ENCODE measurements around the gene CHRNB1. TPM values are rescaled to one million over a fixed set of nuclear protein-coding genes. Genes with fewer than 3 reads are reported as not detected.

Gene CHRNB1, protein sequence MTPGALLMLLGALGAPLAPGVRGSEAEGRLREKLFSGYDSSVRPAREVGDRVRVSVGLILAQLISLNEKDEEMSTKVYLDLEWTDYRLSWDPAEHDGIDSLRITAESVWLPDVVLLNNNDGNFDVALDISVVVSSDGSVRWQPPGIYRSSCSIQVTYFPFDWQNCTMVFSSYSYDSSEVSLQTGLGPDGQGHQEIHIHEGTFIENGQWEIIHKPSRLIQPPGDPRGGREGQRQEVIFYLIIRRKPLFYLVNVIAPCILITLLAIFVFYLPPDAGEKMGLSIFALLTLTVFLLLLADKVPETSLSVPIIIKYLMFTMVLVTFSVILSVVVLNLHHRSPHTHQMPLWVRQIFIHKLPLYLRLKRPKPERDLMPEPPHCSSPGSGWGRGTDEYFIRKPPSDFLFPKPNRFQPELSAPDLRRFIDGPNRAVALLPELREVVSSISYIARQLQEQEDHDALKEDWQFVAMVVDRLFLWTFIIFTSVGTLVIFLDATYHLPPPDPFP
- 12.2 to 14.0 TPM (median 12.6 TPM) in 3 replicates for total RNA-seq
- long read RNA-seq, transcript CHRNB1-207 (2 exons, 1,095 nt): major isoform, 13 of 15 reads
- long read RNA-seq, partial matches to known transcripts: 0 of 15 reads
- long read RNA-seq, other reads (novel, unspliced or antisense): 0 of 15 reads

DNA sequence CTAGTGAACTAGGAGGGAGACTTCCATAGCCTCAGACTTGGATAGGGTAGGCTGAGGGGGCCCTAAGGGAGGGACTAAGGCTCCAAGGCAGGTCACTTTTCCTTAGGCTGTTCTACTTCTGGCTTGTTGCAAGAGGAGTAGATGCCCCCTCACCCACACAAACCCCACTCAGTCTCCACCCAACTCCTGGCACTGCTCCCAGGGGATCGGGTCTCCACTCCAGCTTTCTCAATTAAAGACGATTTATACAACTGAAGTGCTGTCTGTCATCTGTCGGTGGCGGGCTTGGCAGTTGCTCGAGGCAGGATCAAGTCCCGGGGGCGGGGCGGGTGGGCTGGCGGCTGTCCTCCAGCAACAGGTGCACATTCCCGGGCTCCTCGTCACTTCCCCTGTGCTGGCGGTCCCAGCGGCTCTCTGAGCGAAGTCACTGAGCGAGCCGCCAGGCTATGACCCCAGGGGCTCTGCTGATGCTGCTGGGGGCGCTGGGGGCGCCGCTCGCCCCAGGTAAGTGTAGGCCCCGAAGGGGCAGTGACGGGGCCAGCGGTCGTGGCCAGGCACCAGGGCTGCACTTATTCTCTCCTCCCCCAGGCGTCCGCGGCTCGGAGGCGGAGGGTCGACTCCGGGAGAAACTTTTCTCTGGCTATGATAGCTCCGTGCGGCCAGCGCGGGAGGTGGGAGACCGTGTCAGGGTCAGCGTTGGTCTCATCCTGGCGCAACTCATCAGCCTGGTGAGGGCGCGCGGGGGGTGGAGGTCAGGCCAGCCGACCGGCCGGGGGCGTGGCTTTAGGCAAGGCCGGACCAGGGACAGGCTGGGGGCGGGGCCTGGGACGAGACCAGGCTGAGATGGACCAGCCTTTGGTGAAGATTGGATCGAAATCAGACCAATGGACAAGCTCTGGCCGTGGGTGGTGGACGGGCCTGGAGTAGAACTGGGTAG lies at the start of gene CHRNB1:
Gene CHRNB1 (plus strand): TSS at position 380 of the 937 bp plus-strand sequence. CDS start 67 bp downstream, at position 447.
- H3K27me3 Mint-ChIP-seq (ENCODE audit: low read depth): peaks cover 10% of the 10 kb centered on the region
- H3K9me3 Mint-ChIP-seq (ENCODE audit: low read depth): no peaks in the 10 kb centered on the region
- no peak for DNase-seq (ENCODE audit: low spot score)
- peak within 1 kb of the TSS; percentile 59 for H3K27ac Mint-ChIP-seq (ENCODE audit: unreplicated experiment)
- peaks cover 40% of the 10 kb centered on the region for H3K4me1 Mint-ChIP-seq (ENCODE audit: low read depth)
- H3K36me3 Mint-ChIP-seq (ENCODE audit: low read depth): peaks cover 3% of the 10 kb centered on the region
- TF ChIP-seq, protein P1, sequence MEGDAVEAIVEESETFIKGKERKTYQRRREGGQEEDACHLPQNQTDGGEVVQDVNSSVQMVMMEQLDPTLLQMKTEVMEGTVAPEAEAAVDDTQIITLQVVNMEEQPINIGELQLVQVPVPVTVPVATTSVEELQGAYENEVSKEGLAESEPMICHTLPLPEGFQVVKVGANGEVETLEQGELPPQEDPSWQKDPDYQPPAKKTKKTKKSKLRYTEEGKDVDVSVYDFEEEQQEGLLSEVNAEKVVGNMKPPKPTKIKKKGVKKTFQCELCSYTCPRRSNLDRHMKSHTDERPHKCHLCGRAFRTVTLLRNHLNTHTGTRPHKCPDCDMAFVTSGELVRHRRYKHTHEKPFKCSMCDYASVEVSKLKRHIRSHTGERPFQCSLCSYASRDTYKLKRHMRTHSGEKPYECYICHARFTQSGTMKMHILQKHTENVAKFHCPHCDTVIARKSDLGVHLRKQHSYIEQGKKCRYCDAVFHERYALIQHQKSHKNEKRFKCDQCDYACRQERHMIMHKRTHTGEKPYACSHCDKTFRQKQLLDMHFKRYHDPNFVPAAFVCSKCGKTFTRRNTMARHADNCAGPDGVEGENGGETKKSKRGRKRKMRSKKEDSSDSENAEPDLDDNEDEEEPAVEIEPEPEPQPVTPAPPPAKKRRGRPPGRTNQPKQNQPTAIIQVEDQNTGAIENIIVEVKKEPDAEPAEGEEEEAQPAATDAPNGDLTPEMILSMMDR (IDR thresholded peaks at IDR 0.05): peak; percentile 20
- H3K4me3 Mint-ChIP-seq (ENCODE audit: unreplicated experiment): peak within 1 kb of the TSS; percentile 69

DNA sequence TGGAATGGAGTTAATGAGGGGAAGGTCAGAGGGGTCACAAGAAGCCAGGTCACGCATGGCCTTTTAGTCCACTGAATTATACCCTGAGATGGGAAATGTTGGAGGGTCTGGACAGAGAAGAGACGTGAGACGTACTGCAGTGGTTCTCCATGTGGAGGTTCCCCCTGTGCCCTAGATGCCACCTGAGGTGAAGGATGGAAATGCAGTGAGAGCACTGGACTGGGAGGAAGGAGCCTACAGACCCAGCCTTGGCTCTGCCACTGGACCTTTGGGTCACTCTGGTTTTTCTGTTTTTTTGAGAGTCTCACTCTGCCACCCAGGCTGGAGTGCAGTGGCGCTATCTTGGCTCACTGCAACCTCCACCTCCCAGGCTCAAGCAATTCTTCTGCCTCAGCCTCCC lies 48.7 kb upstream of the CHRNB1 start:
- no peaks in the 10 kb centered on the region for H3K9me3 Mint-ChIP-seq (ENCODE audit: low read depth)
- peaks cover 20% of the 10 kb centered on the region for H3K4me1 Mint-ChIP-seq (ENCODE audit: low read depth)
- no peak for DNase-seq (ENCODE audit: low spot score)
- no peak overlapping the region for H3K4me3 Mint-ChIP-seq (ENCODE audit: unreplicated experiment)
- H3K27me3 Mint-ChIP-seq (ENCODE audit: low read depth): no peaks in the 10 kb centered on the region
- peaks cover 3% of the 10 kb centered on the region for H3K36me3 Mint-ChIP-seq (ENCODE audit: low read depth)
- peak overlapping the region; percentile 36 for H3K27ac Mint-ChIP-seq (ENCODE audit: unreplicated experiment)
- TF ChIP-seq, protein P1 (IDR thresholded peaks at IDR 0.05): no peak

DNA sequence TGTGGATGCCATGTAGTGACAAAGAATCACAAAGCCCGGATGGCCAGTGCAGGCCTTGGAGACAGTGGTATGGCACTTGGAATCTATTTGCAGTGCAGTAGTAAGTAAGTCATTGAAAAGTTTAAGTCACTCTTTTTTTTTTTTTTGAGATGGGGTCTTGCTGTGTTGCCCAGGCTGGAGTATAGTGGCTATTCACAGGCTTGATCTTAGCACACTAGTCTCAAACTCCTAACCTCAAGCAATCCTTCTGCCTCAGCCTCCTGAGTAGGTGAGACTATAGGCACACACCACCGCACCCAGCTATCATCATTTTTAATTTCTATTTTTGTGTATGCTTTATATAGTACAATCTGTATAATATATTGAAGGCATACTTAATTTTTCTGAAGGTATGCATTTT lies 46.2 kb upstream of the CHRNB1 start:
- H3K4me3 Mint-ChIP-seq (ENCODE audit: unreplicated experiment): no peak overlapping the region
- no peaks in the 10 kb centered on the region for H3K36me3 Mint-ChIP-seq (ENCODE audit: low read depth)
- no peak overlapping the region for H3K27ac Mint-ChIP-seq (ENCODE audit: unreplicated experiment)
- no peaks in the 10 kb centered on the region for H3K9me3 Mint-ChIP-seq (ENCODE audit: low read depth)
- TF ChIP-seq, protein P1 (IDR thresholded peaks at IDR 0.05): no peak
- H3K27me3 Mint-ChIP-seq (ENCODE audit: low read depth): no peaks in the 10 kb centered on the region
- peaks cover 24% of the 10 kb centered on the region for H3K4me1 Mint-ChIP-seq (ENCODE audit: low read depth)
- no peak for DNase-seq (ENCODE audit: low spot score)

DNA sequence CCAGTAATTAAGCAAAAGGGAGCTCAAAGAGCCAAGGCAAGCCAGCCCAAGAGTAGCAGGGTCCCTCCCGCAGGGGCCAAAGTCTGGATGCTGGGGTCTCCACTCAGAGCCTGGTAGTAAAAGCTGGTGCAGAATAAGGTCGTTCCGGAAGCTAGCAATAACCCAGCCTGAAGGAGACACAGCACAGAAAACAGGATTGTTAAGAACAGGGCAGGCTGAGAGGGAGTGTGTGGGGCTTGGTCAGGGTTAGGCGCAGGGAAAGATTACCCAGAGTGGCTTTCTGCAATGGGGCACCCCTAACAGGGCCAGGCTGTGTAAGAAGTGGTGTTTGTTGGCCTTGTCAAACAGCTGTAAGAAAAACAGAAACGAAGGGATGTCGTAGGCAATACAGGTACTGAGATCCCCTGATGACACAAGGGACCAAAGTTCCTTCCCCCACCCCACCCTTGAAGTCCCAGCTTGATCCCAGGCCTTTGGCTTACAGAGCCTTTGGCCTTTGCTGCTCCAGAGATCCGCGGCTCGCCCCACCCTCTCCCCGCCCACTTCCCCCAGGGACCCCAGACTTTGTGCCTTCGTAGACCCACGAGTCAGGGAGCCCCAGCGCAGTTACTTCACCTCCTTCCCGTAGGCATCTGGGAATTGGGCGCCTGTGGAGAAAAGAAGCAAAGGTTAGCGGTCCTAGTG lies 41.7 kb upstream of the CHRNB1 start:
- peak overlapping the region; percentile 91 for H3K27ac Mint-ChIP-seq (ENCODE audit: unreplicated experiment)
- TF ChIP-seq, protein P1 (IDR thresholded peaks at IDR 0.05): no peak
- H3K9me3 Mint-ChIP-seq (ENCODE audit: low read depth): no peaks in the 10 kb centered on the region
- no peak for DNase-seq (ENCODE audit: low spot score)
- no peaks in the 10 kb centered on the region for H3K27me3 Mint-ChIP-seq (ENCODE audit: low read depth)
- peak overlapping the region; percentile 80 for H3K4me3 Mint-ChIP-seq (ENCODE audit: unreplicated experiment)
- no peaks in the 10 kb centered on the region for H3K36me3 Mint-ChIP-seq (ENCODE audit: low read depth)
- H3K4me1 Mint-ChIP-seq (ENCODE audit: low read depth): peaks cover 27% of the 10 kb centered on the region
